OCI-LY7 (cell line): ENCODE data around the gene PITX3.

Experiments
- CTCF ChIP-seq: fragments of 200-600 bp; sonication (generic); conservative IDR thresholded peaks from 2 replicates; pipeline ENCODE4 v1.5.1; 2014; ENCODE audit warnings: mild to moderate bottlenecking, antibody characterized with exemption, low read length, moderate library complexity, mixed read lengths
- EZH2phosphoT487 ChIP-seq: fragments of 200-600 bp; sonication (generic); IDR thresholded peaks from 2 replicates; pipeline ENCODE4 v1.6.1; 2018; ENCODE audit warnings: low read depth, borderline replicate concordance, mild to moderate bottlenecking, mixed run types, antibody characterized with exemption, low read length, moderate library complexity, mixed read lengths

DNA sequence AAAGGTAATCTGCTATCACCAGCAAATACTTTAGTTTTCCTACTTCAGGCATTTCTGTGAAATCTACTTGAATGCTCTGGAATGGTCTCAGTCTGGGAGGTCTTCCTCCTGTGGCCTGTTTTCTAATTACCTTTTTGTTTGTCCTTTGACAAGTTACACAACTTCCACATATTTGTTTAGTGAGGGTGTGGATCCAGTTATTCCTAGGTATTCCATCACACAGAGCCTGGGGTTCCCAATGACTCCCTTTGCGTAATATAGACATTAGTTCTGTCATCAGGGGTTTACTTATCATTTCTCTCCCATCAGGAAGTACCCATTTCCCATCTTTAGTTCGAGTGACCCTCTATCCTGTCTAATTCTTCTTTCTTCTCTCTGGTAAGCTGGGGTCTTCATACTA lies 43.3 kb downstream of the PITX3 start:
- TF ChIP-seq CTCF (no peak), EZH2phosphoT487 (no peak)
